Keratinocyte (primary cell): ENCODE results near the gene RPS6KL1. TPM values are rescaled to one million over a fixed set of nuclear protein-coding genes. Genes with fewer than 3 reads are reported as not detected.
A peak's percentile ranks its signal among the peaks of the same experiment; 100 is the strongest.

Experiments used
- DNase-seq: peaks from one replicate; pipeline ENCODE4 v3.0.0-alpha.2; 2011; ENCODE audit warnings: low read depth, missing footprints, low spot score
- FAIRE-seq: peaks from 2 replicates; lab custom pipeline; 2011; peaks lifted over from hg19 to GRCh38; lab: Jason Lieb, UNC
- H2AFZ ChIP-seq: 2 replicates; pipeline ENCODE4 v1.6.0; 2012; ENCODE audit warnings: low read length, control low read depth, inconsistent platforms; ENCODE audit not compliant: control insufficient read depth
- H3K27ac ChIP-seq: 2 replicates; pipeline ENCODE4 v1.5.1; 2011; ENCODE audit warnings: low read length; ENCODE audit not compliant: control insufficient read depth, insufficient read depth
- H3K27me3 ChIP-seq: 3 replicates; pipeline ENCODE4 v1.6.0; 2011; ENCODE audit warnings: low read length; ENCODE audit not compliant: control insufficient read depth, insufficient read depth; ENCODE audit errors: extremely low read depth
- H3K36me3 ChIP-seq, 2 experiments: 2 replicates in 1 of 2; 3 replicates in 1 of 2; pipeline ENCODE4 v1.5.1; 2011; ENCODE audit warnings: low read length in 2 of 2, mild to moderate bottlenecking in 1 of 2; ENCODE audit not compliant: control insufficient read depth in 2 of 2, insufficient read depth in 2 of 2; ENCODE audit errors: extremely low read depth in 1 of 2
- H3K4me1 ChIP-seq: 3 replicates; pipeline ENCODE4 v1.5.1; 2011; ENCODE audit warnings: low read length; ENCODE audit not compliant: control insufficient read depth, insufficient read depth; ENCODE audit errors: extremely low read depth
- H3K4me2 ChIP-seq: 3 replicates; pipeline ENCODE4 v1.6.0; 2011; ENCODE audit warnings: low read depth, low read length; ENCODE audit not compliant: control insufficient read depth, insufficient read depth; ENCODE audit errors: extremely low read depth
- H3K4me3 ChIP-seq, 3 experiments: fragments of 200-600 bp in 1 of 3; sonication (generic) in 1 of 3; 2 replicates in 2 of 3; 3 replicates in 1 of 3; pipeline ENCODE4 v1.5.1; 2011 to 2016; ENCODE audit warnings: low read length in 3 of 3, mild to moderate bottlenecking in 3 of 3, control low read depth in 2 of 3, inconsistent platforms in 1 of 3, low read depth in 1 of 3, mixed read lengths in 1 of 3, mixed run types in 1 of 3, moderate library complexity in 1 of 3; ENCODE audit not compliant: control insufficient read depth in 2 of 3, insufficient read depth in 2 of 3; ENCODE audit errors: extremely low read depth in 1 of 3
- H3K79me2 ChIP-seq: 2 replicates; pipeline ENCODE4 v1.6.0; 2012; ENCODE audit warnings: low read length; ENCODE audit not compliant: control insufficient read depth, insufficient read depth
- H3K9ac ChIP-seq: 3 replicates; pipeline ENCODE4 v1.6.0; 2011; ENCODE audit warnings: low read length; ENCODE audit not compliant: control insufficient read depth, insufficient read depth; ENCODE audit errors: extremely low read depth
- H3K9me1 ChIP-seq: 3 replicates; pipeline ENCODE4 v1.6.0; 2011; ENCODE audit warnings: low read length; ENCODE audit not compliant: control insufficient read depth, insufficient read depth; ENCODE audit errors: extremely low read depth
- H3K9me3 ChIP-seq: 2 replicates; pipeline ENCODE4 v1.5.1; 2012; ENCODE audit warnings: low read depth, low read length; ENCODE audit not compliant: control insufficient read depth
- H4K20me1 ChIP-seq: 3 replicates; pipeline ENCODE4 v1.6.0; 2011; ENCODE audit warnings: low read length; ENCODE audit not compliant: control insufficient read depth, insufficient read depth; ENCODE audit errors: extremely low read depth
- EZH2 ChIP-seq: IDR thresholded peaks from one replicate; pipeline ENCODE4 v1.6.1; 2012; ENCODE audit warnings: inconsistent platforms, mild to moderate bottlenecking, low read length, moderate library complexity
- dilution Hi-C: fragments of 300-500 bp; cut with MboI; formaldehyde crosslinking; loops from one replicate; pipeline ENCODE4 v1.7.0; 2020; ENCODE audit warnings: low sequenced_read_pairs; ENCODE audit not compliant: extremely low pct_ligation_motif_present
- polyA plus RNA-seq, 5 experiments: library from polyadenylated mRNA; depleted of rRNA in 3 of 5; stranded (reverse) in 3 of 5; stranded (forward) in 1 of 5; unstranded in 1 of 5; fragments of >200 nt; gene quantifications; 1 replicate in 1 of 5; 2 replicates in 3 of 5; 3 replicates in 1 of 5; pipeline versions ENCODE4 v1.2.1 to v1.2.3, GENCODE V29; 2011 to 2012; ENCODE audit warnings: missing spikeins in 2 of 5, low read depth in 1 of 5, low replicate concordance in 1 of 5
- TF ChIP-seq, protein P1 (sequence below), 3 experiments: IDR thresholded peaks in 1 of 3; conservative IDR thresholded peaks in 1 of 3; optimal IDR thresholded peaks in 1 of 3; 2 replicates in 2 of 3; 3 replicates in 1 of 3; pipeline versions ENCODE3 to v1.5.1; 2011; ENCODE audit warnings: low read length in 3 of 3, mild to moderate bottlenecking in 3 of 3, moderate library complexity in 2 of 3, control low read depth in 1 of 3, inconsistent platforms in 1 of 3; ENCODE audit not compliant: insufficient read depth in 2 of 3; ENCODE audit errors: extremely low read depth in 1 of 3

Gene RPS6KL1
- polyA plus RNA-seq, 1 donor (not counting 4 experiments of a cell fraction or from before 2014, with no cell fraction given), result 0.69 TPM

DNA sequence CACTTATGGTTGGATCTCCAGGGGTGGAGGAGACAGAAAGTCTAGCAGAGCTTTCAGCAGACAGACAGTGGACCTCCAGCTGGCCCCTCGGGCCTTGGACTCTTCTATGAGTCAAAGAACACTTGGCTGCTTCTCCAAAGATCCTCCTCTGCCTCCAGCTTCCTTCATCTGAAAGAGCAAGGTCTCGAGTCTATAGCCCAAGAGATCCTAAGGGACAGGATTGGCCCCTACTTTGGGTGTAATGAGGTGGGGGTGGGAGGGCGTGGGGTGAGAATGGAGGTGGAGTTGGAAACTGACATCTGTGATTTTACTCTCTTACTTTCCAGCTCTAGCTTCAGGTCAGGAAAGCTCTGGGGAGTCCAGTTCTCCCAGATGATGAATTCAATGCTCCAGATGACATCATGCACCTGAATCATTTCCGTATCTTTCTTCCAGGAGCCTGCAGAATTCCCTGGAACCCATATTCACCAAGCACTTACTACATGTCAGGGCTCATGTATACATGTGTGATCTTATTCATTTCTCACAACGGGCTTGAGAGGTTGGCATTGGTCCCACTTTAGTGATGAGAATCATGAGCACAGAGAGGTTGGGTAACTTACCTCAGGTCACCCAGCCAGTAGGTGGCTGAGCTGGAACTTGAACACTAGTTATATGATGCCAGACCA lies 42.6 kb upstream of the RPS6KL1 start:
- Histone ChIP-seq H3K9me1 (no peaks in the 10 kb centered on the region), H3K9ac (peak overlapping the region; percentile 60), H3K27ac (peak overlapping the region; percentile 84), H3K27me3 (no peaks in the 10 kb centered on the region), H3K4me2 (peak overlapping the region; percentile 65), H4K20me1 (no peaks in the 10 kb centered on the region), H3K79me2 (no peaks in the 10 kb centered on the region), H3K36me3 (no peaks in the 10 kb centered on the region), H3K9me3 (no peaks in the 10 kb centered on the region), H3K4me3 (peak overlapping the region in 1 of 3 experiments; percentile 5), H3K4me1 (peaks cover 44% of the 10 kb centered on the region), H2AFZ (no peak overlapping the region)
- FAIRE-seq (peak; percentile 99), DNase-seq (peak; percentile 95)
- dilution Hi-C loops, result no loop called here
- TF ChIP-seq EZH2, result no peak
- TF ChIP-seq, protein P1, sequence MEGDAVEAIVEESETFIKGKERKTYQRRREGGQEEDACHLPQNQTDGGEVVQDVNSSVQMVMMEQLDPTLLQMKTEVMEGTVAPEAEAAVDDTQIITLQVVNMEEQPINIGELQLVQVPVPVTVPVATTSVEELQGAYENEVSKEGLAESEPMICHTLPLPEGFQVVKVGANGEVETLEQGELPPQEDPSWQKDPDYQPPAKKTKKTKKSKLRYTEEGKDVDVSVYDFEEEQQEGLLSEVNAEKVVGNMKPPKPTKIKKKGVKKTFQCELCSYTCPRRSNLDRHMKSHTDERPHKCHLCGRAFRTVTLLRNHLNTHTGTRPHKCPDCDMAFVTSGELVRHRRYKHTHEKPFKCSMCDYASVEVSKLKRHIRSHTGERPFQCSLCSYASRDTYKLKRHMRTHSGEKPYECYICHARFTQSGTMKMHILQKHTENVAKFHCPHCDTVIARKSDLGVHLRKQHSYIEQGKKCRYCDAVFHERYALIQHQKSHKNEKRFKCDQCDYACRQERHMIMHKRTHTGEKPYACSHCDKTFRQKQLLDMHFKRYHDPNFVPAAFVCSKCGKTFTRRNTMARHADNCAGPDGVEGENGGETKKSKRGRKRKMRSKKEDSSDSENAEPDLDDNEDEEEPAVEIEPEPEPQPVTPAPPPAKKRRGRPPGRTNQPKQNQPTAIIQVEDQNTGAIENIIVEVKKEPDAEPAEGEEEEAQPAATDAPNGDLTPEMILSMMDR (optimal IDR thresholded peaks at IDR 0.05 in 1 of 3, IDR thresholded peaks at IDR 0.05 in 1 of 3, conservative IDR thresholded peaks at IDR 0.05 in 1 of 3; ENCODE audit: extremely low read depth in 1 of 3, insufficient read depth in 2 of 3, low read length in 3 of 3), result no peak

DNA sequence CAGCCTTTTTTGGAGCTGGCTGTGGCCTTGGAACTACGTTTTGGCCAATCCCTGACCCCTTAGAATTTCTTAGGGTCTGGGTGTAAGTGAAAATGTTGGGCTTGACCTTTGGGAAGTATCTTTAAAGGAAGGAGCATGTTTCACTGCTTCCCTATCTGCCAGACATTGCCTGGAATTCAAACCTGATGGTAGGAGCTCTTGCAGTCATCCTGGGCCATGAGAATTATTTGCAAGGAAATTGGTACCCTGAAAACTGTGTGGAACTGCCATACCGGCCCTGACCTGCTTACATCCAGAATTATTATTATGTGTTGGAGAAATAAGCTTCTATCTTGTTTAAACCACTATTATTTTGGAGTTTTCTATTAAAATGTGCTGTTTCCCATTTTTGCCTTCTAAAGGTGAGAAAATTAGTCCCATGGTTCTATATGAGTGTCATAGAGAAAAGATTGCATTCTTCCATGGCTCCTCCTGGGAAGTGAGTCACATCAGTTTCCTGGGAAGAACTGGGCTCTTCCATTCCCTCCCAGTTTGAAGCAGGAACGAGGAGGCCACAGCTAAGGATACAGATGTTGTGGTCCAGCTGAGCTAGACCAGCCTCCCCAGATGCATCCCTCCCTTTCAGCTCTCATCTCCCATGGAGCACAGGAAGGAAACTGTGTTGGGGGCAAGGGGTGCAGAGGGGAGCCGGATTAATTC lies 41.9 kb upstream of the RPS6KL1 start:
- dilution Hi-C loops, result no loop called here

More for the DNA sequence above, 41.9 kb upstream of the RPS6KL1 start:
- Histone ChIP-seq H3K9me1 (no peaks in the 10 kb centered on the region), H3K9me3 (no peaks in the 10 kb centered on the region), H3K4me3 (peak overlapping the region in 1 of 3 experiments; percentile 5), H3K27ac (peak overlapping the region; percentile 84), H3K9ac (peak overlapping the region; percentile 60), H3K27me3 (no peaks in the 10 kb centered on the region), H3K4me2 (peak overlapping the region; percentile 65), H4K20me1 (no peaks in the 10 kb centered on the region), H2AFZ (no peak overlapping the region), H3K79me2 (no peaks in the 10 kb centered on the region), H3K36me3 (no peaks in the 10 kb centered on the region), H3K4me1 (peaks cover 51% of the 10 kb centered on the region)
- DNase-seq (no peak), FAIRE-seq (peak; percentile 36)
- TF ChIP-seq EZH2, result no peak
- TF ChIP-seq, protein P1 (optimal IDR thresholded peaks at IDR 0.05 in 1 of 3, IDR thresholded peaks at IDR 0.05 in 1 of 3, conservative IDR thresholded peaks at IDR 0.05 in 1 of 3; ENCODE audit: extremely low read depth in 1 of 3, insufficient read depth in 2 of 3, low read length in 3 of 3), result no peak
